ENCODE data around the gene DPEP1.

Gene DPEP1

GRCh38 chr16:89605186-89605970 is 8.1 kb upstream of the DPEP1 start:
- no peak overlapping the region for H3K4me3 ChIP-seq (ENCODE audit: control insufficient read depth, low read depth, low read length)
- no peak for DNase-seq (ENCODE audit: low read depth)
- TF ChIP-seq CTCF (conservative IDR thresholded peaks at IDR 0.05; ENCODE audit: control insufficient read depth, insufficient read depth, low read depth, low read length): no peak

- DNase-seq (ENCODE audit: low read depth): no peak
- H3K4me3 ChIP-seq (ENCODE audit: control insufficient read depth, low read depth, low read length): no peak overlapping the region
- no peak for TF ChIP-seq CTCF (conservative IDR thresholded peaks at IDR 0.05; ENCODE audit: control insufficient read depth, insufficient read depth, low read depth, low read length)
Observed at GRCh38 chr16:89606006-89606405, 7.4 kb upstream of the DPEP1 start.

GRCh38 chr16:89607453-89607852 is 6.0 kb upstream of the DPEP1 start:
- no peak overlapping the region for H3K4me3 ChIP-seq (ENCODE audit: control insufficient read depth, low read depth, low read length)
- no peak for TF ChIP-seq CTCF (conservative IDR thresholded peaks at IDR 0.05; ENCODE audit: control insufficient read depth, insufficient read depth, low read depth, low read length)
- DNase-seq (ENCODE audit: low read depth): no peak

DNA sequence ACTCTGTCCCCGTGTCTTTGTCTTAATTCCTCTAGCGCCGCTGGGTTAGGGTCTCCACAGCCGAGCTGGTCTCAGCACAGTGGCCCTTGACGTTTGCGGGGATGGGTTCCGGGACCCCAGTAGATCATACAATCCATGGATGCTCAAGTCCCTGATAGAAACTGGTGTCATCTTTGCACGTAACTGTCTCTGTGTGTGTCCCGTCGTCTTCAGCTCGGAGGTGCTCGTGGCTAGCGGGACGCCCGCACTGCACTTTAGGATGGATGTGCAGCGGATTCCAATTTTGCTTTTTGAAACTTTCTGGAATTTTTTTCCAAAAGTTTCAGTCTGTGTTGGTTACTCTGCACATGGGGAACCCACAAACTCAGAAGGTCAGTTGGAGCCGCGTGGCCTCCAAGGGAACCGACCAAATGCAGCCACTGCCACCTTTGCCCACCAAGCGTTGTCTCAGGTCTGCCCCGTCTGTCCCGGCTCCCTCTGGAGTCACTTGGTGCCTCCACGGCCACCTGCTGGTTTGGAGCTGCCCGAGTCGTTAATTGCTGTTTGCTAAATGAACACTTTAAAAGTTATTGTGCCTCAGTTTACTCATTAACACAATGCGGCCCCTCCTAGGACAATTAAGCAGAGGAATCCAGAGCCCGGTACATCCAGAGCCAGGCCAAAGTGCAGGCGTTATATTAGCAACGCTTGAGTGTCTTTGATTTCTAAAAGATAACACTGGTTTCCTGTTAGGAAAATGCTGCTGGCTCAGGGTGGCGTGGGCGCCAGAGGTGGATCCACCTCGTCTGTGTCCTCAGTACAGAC is 5.3 kb upstream of the DPEP1 start:
- H3K4me3 ChIP-seq (ENCODE audit: control insufficient read depth, low read depth, low read length): no peak overlapping the region
- no peak for DNase-seq (ENCODE audit: low read depth)
- no peak for TF ChIP-seq CTCF (conservative IDR thresholded peaks at IDR 0.05; ENCODE audit: control insufficient read depth, insufficient read depth, low read depth, low read length)

DNA sequence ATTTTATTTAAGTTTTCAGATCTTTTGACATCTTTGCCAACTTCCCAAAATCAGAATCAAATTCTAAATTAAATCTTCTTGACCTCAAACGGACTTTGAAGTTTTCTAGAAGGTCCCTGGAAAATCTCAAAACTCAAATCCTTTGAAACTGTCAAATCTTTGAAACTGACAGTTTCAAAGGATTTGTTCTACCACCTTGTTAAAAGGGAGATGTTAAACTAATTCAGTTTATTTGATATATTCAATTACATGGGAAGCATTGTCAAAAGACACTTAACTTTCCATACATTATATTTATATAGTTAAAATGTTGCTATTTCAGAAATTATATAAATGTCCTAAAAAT is 3.4 kb upstream of the DPEP1 start:
- TF ChIP-seq CTCF (conservative IDR thresholded peaks at IDR 0.05; ENCODE audit: control insufficient read depth, insufficient read depth, low read depth, low read length): no peak
- no peak overlapping the region for H3K4me3 ChIP-seq (ENCODE audit: control insufficient read depth, low read depth, low read length)
- no peak for DNase-seq (ENCODE audit: low read depth)

DNA sequence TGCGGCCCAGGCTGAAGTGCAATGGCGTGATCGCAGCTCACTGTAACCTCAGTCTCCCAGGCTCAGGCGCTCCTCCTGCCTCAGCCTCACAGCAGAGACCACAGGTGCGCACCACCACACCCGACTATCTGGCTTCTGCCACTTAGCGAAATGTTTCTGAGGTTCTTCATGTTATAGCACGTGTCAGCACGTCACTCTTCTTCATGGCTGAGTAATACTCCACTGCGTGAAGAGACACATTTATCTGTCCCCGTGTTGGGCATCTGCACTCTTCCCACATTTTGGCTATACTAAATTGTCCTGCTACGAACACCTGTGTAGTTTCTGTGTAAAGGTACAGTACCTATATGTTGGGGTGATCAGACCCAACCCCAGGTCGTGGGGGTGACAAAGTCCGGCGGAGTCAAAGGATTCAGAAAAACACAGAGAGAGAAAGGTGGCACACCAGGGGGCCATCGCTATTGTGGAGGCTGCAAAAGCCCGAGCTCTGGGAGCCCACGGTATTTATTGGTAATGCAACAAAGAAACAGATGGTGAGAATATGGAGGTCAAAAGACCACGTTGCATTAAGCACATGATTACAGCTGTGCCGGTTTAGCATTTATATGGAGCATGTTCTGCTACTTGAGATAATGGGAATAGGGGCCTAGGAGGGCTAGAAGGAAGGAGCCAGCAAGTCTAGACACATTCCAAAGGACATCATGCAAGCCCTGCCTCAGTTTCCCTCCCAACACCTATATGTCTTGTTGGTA is 851 bp upstream of the DPEP1 start:
- TF ChIP-seq CTCF (conservative IDR thresholded peaks at IDR 0.05; ENCODE audit: control insufficient read depth, insufficient read depth, low read depth, low read length): no peak
- DNase-seq (ENCODE audit: low read depth): no peak
- H3K4me3 ChIP-seq (ENCODE audit: control insufficient read depth, low read depth, low read length): no peak overlapping the region
